Measurements from ENCODE around the gene PISD. TPM values are rescaled to one million over a fixed set of nuclear protein-coding genes. Genes with fewer than 3 reads are reported as not detected.
A peak's percentile ranks its signal among the peaks of the same experiment; 100 is the strongest.
"Not testable (repeated sequence)": the region's sequence is repeated elsewhere in the genome, so short reads cannot be mapped to it uniquely, and the experiment has no call there.

Gene PISD
- total RNA-seq, 1 donor, result 37.3 TPM

GRCh38 chr22:31662668-31663037, 638 bp upstream of the PISD start:
- Histone ChIP-seq H3K79me2 (ENCODE audit: insufficient read depth, low read length) (peaks cover 41% of the 10 kb centered on the region), H3K9me3 (ENCODE audit: low read depth, low read length) (no peaks in the 10 kb centered on the region), H3K4me1 (ENCODE audit: insufficient read depth, low read length) (peaks cover 11% of the 10 kb centered on the region), H2AFZ (ENCODE audit: low read length) (peak overlapping the region; percentile 84), H3K4me2 (ENCODE audit: insufficient read depth, low read length) (peak overlapping the region; percentile 100), H3K4me3 (ENCODE audit: insufficient read depth, low read length) (peak overlapping the region; percentile 97), H3K36me3 (ENCODE audit: insufficient read depth, low read length) (no peaks in the 10 kb centered on the region), H4K20me1 (ENCODE audit: insufficient read depth, low read length) (peaks cover 6% of the 10 kb centered on the region), H3K27ac (ENCODE audit: low read depth, low read length) (peak overlapping the region; percentile 96), H3K27me3 (ENCODE audit: insufficient read depth, low read length) (no peaks in the 10 kb centered on the region)
- TF ChIP-seq CTCF (IDR thresholded peaks at IDR 0.05; ENCODE audit: extremely low read depth, low read depth, low read length), result no peak
- no peak for DNase-seq (ENCODE audit: insufficient read length, low spot score, missing footprints)

GRCh38 chr22:31660860-31661341, 1.1 kb downstream of the PISD start:
- H3K27me3 ChIP-seq (ENCODE audit: insufficient read depth, low read length); H3K36me3 ChIP-seq (ENCODE audit: insufficient read depth, low read length); H4K20me1 ChIP-seq (ENCODE audit: insufficient read depth, low read length); DNase-seq (ENCODE audit: insufficient read length, low spot score, missing footprints); H3K9me3 ChIP-seq (ENCODE audit: low read depth, low read length): not testable (repeated sequence)
- Histone ChIP-seq H3K4me2 (ENCODE audit: insufficient read depth, low read length) (peak overlapping the region; percentile 100), H2AFZ (ENCODE audit: low read length) (peak overlapping the region; percentile 66), H3K4me3 (ENCODE audit: insufficient read depth, low read length) (peak overlapping the region; percentile 97), H3K79me2 (ENCODE audit: insufficient read depth, low read length) (peaks cover 53% of the 10 kb centered on the region), H3K4me1 (ENCODE audit: insufficient read depth, low read length) (peaks cover 11% of the 10 kb centered on the region), H3K27ac (ENCODE audit: low read depth, low read length) (peak overlapping the region; percentile 96)

GRCh38 chr22:31659246-31659645, 2.8 kb downstream of the PISD start:
- H3K27me3 ChIP-seq (ENCODE audit: insufficient read depth, low read length), result no peaks in the 10 kb centered on the region
- H3K4me1 ChIP-seq (ENCODE audit: insufficient read depth, low read length), result peaks cover 11% of the 10 kb centered on the region
- no peak for DNase-seq (ENCODE audit: insufficient read length, low spot score, missing footprints)
- H3K36me3 ChIP-seq (ENCODE audit: insufficient read depth, low read length), result no peaks in the 10 kb centered on the region
- peaks cover 11% of the 10 kb centered on the region for H4K20me1 ChIP-seq (ENCODE audit: insufficient read depth, low read length)
- H3K4me2 ChIP-seq (ENCODE audit: insufficient read depth, low read length), result no peak overlapping the region
- peaks cover 69% of the 10 kb centered on the region for H3K79me2 ChIP-seq (ENCODE audit: insufficient read depth, low read length)
- no peak overlapping the region for H2AFZ ChIP-seq (ENCODE audit: low read length)
- no peak for TF ChIP-seq CTCF (IDR thresholded peaks at IDR 0.05; ENCODE audit: extremely low read depth, low read depth, low read length)
- no peak overlapping the region for H3K27ac ChIP-seq (ENCODE audit: low read depth, low read length)
- no peak overlapping the region for H3K4me3 ChIP-seq (ENCODE audit: insufficient read depth, low read length)
- no peaks in the 10 kb centered on the region for H3K9me3 ChIP-seq (ENCODE audit: low read depth, low read length)

GRCh38 chr22:31654408-31654807, 7.6 kb downstream of the PISD start:
- H3K79me2 ChIP-seq (ENCODE audit: insufficient read depth, low read length), result peaks cover 89% of the 10 kb centered on the region
- H4K20me1 ChIP-seq (ENCODE audit: insufficient read depth, low read length), result peaks cover 14% of the 10 kb centered on the region
- peaks cover 5% of the 10 kb centered on the region for H3K36me3 ChIP-seq (ENCODE audit: insufficient read depth, low read length)

More at GRCh38 chr22:31654408-31654807, 7.6 kb downstream of the PISD start:
- Histone ChIP-seq H3K9me3 (ENCODE audit: low read depth, low read length) (no peaks in the 10 kb centered on the region), H2AFZ (ENCODE audit: low read length) (no peak overlapping the region), H3K27ac (ENCODE audit: low read depth, low read length) (no peak overlapping the region), H3K4me2 (ENCODE audit: insufficient read depth, low read length) (no peak overlapping the region), H3K27me3 (ENCODE audit: insufficient read depth, low read length) (no peaks in the 10 kb centered on the region), H3K4me1 (ENCODE audit: insufficient read depth, low read length) (peaks cover 12% of the 10 kb centered on the region), H3K4me3 (ENCODE audit: insufficient read depth, low read length) (no peak overlapping the region)
- DNase-seq (ENCODE audit: insufficient read length, low spot score, missing footprints), result no peak
- no peak for TF ChIP-seq CTCF (IDR thresholded peaks at IDR 0.05; ENCODE audit: extremely low read depth, low read depth, low read length)

All from osteoblast (primary cell).